Testis (tissue), 2 donors: ENCODE data around the gene LTBP1.

Source experiments
- CTCF ChIP-seq, 3 experiments: fragments of 450-650 bp in 2 of 3; fragments of 200-600 bp in 1 of 3; sonication (generic) in 1 of 3; IDR thresholded peaks; one replicate each; pipeline ENCODE4 v1.5.1; 2016 to 2019; ENCODE audit warnings: antibody characterized with exemption in 3 of 3, mild to moderate bottlenecking in 2 of 3, moderate library complexity in 1 of 3
- POLR2A ChIP-seq: fragments of 450-650 bp; IDR thresholded peaks from one replicate; pipeline ENCODE4 v1.6.1; 2017; ENCODE audit warnings: antibody characterized with exemption, mild to moderate bottlenecking, moderate library complexity

GRCh38 chr2:32977228-32977758 lies 30.5 kb downstream of the LTBP1 start:
- TF ChIP-seq CTCF (IDR thresholded peaks at IDR 0.05) = no peak
- no peak for TF ChIP-seq POLR2A
